ENCODE measurements around the gene SLC25A28.

DNA sequence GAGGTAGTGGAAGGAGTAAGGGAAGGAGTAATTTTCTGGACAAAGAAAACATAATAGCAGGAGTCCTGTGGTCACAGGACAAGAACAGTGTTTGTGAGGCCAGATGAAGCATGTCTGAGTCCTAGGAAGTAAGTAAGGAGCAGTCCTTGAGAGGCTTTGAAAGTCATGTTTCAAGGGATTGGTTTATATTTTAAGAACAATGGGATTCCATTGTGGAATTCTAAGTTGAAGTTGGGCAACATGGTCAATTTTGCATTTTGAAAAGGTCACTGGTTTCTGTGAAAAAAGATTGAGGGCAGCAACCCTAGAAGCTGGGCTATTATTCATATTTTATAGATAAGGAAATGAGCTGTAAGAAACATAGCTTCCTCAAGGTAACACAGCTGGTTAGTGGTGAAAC is 10.8 kb upstream of the SLC25A28 start:
- TF ChIP-seq CTCF (IDR thresholded peaks at IDR 0.05) (no peak), POLR2A (IDR thresholded peaks at IDR 0.05) (no peak)
